ENCODE data around the gene AFMID. TPM values are rescaled to one million over a fixed set of nuclear protein-coding genes. Genes with fewer than 3 reads are reported as not detected.

AFMID gene
- total and polyA plus RNA-seq, 9 of the 15 experiments (the other 6 are each of a cell fraction or from before 2014, with no cell fraction given) = 62.1 to 188 (median 74.4) TPM

DNA sequence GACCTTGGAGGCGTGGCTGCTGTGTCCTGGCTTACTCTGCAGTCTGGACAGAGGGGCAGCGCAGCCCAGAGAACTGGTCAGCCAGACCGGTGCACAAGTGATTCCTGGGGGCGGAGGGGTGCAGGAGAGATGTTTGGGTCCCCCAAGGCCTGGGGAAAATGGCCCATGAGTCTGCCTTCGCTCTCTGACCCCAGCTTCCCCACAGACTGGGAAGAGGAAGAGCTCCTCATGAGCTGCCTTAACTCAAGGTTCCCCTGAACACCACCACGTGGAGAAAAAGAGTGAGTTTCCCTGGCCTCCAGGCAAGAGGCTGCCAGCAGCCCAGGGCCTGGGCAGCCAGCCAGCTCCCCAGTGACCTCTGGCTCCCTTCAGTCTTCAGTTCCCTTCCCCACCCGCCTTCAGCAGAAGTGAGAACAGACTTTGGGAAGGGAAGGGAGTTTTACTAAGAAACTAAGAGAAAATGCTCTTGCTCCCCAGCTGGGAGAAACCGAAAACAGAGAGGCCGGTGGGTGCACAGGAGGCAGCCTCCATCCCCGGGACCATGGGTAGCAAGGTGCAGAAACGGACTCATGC is 42.9 kb upstream of the AFMID start (continued):
- no peak for TF ChIP-seq ATF2 (CRISPR knock-in tag; IDR thresholded peaks at IDR 0.05)
- peak; percentile 90 for TF ChIP-seq L3MBTL2 (IDR thresholded peaks at IDR 0.05)
- no peak for TF ChIP-seq FOS (IDR thresholded peaks at IDR 0.05; ENCODE audit: extremely low read depth, insufficient read length)
- TF ChIP-seq RBBP5 (IDR thresholded peaks at IDR 0.05; ENCODE audit: borderline replicate concordance, insufficient read depth, low read length, poor library complexity, severe bottlenecking) = peak; percentile 68
- no peak for TF ChIP-seq ZNF184 (CRISPR knock-in tag; IDR thresholded peaks at IDR 0.05)
- TF ChIP-seq SIN3A (IDR thresholded peaks at IDR 0.05; ENCODE audit: borderline replicate concordance in 2 of 2, control insufficient read depth in 1 of 2, low read depth in 2 of 2, low read length in 2 of 2) = peak in 1 of 2 experiments; percentile 58; a peak in 1 of 4 replicates
- TF ChIP-seq XRCC3 (IDR thresholded peaks at IDR 0.05) = no peak
- peak in 2 of 3 experiments; percentile 8 to 22; a peak in 1 of 6 replicates for TF ChIP-seq CTCF (IDR thresholded peaks at IDR 0.05 in 2 of 3, conservative IDR thresholded peaks at IDR 0.05 in 1 of 3; ENCODE audit: insufficient read depth in 2 of 3, low read depth in 1 of 3, low read length in 3 of 3)
- TF ChIP-seq BCOR (IDR thresholded peaks at IDR 0.05) = 0 out of 2 replicates have a peak, but pooled peaks have one; percentile 31
- TF ChIP-seq, protein P1, sequence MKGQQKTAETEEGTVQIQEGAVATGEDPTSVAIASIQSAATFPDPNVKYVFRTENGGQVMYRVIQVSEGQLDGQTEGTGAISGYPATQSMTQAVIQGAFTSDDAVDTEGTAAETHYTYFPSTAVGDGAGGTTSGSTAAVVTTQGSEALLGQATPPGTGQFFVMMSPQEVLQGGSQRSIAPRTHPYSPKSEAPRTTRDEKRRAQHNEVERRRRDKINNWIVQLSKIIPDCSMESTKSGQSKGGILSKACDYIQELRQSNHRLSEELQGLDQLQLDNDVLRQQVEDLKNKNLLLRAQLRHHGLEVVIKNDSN (CRISPR knock-in tag; IDR thresholded peaks at IDR 0.05) = peak; percentile 52
- no peak for TF ChIP-seq KAT7 (CRISPR knock-in tag; IDR thresholded peaks at IDR 0.05; ENCODE audit: borderline replicate concordance)
- TF ChIP-seq, protein P2, sequence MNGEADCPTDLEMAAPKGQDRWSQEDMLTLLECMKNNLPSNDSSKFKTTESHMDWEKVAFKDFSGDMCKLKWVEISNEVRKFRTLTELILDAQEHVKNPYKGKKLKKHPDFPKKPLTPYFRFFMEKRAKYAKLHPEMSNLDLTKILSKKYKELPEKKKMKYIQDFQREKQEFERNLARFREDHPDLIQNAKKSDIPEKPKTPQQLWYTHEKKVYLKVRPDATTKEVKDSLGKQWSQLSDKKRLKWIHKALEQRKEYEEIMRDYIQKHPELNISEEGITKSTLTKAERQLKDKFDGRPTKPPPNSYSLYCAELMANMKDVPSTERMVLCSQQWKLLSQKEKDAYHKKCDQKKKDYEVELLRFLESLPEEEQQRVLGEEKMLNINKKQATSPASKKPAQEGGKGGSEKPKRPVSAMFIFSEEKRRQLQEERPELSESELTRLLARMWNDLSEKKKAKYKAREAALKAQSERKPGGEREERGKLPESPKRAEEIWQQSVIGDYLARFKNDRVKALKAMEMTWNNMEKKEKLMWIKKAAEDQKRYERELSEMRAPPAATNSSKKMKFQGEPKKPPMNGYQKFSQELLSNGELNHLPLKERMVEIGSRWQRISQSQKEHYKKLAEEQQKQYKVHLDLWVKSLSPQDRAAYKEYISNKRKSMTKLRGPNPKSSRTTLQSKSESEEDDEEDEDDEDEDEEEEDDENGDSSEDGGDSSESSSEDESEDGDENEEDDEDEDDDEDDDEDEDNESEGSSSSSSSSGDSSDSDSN (IDR thresholded peaks at IDR 0.05; ENCODE audit: borderline replicate concordance in 1 of 2, low read depth in 2 of 2, low read length in 2 of 2) = peak in 1 of 2 experiments; percentile 96; a peak in 3 of 4 replicates
